OCI-LY1 (cell line): ENCODE measurements around the gene LARP4B.

Experiments used
- H2AFZ ChIP-seq: fragments of 200-600 bp; sonication (generic), shearing (Covaris generic); 2 replicates; pipeline ENCODE4 v1.6.0; 2014; ENCODE audit warnings: antibody characterized with exemption, mild to moderate bottlenecking, low read length
- H3F3A ChIP-seq: fragments of 200-600 bp; sonication (generic), shearing (Covaris generic); 2 replicates; pipeline ENCODE4 v1.6.0; 2014; ENCODE audit warnings: mild to moderate bottlenecking, antibody characterized with exemption, low read length, moderate library complexity; ENCODE audit not compliant: insufficient read depth
- H3K27ac ChIP-seq: fragments of 200-600 bp; sonication (generic); 2 replicates; pipeline ENCODE4 v1.5.1; 2014; ENCODE audit warnings: low read length, mixed run types, mild to moderate bottlenecking, low read depth; ENCODE audit not compliant: poor library complexity, severe bottlenecking
- H3K27me3 ChIP-seq: fragments of 200-600 bp; sonication (generic); 2 replicates; pipeline ENCODE4 v1.6.0; 2014; ENCODE audit warnings: antibody characterized with exemption, mild to moderate bottlenecking, low read length, moderate library complexity; ENCODE audit not compliant: insufficient read depth
- H3K36me3 ChIP-seq: fragments of 200-600 bp; sonication (generic); 2 replicates; pipeline ENCODE4 v1.6.1; 2014; ENCODE audit warnings: mild to moderate bottlenecking, antibody characterized with exemption, low read length, moderate library complexity, mixed read lengths; ENCODE audit not compliant: insufficient read depth
- H3K4me1 ChIP-seq: fragments of 200-600 bp; sonication (generic); 2 replicates; pipeline ENCODE4 v1.5.1; 2014; ENCODE audit warnings: mild to moderate bottlenecking, low read length, moderate library complexity; ENCODE audit not compliant: insufficient read depth, severe bottlenecking
- H3K4me2 ChIP-seq: fragments of 200-600 bp; sonication (generic), shearing (Covaris generic); 2 replicates; pipeline ENCODE4 v1.6.1; 2014; ENCODE audit warnings: low read length
- H3K4me3 ChIP-seq: fragments of 200-600 bp; sonication (generic); 2 replicates; pipeline ENCODE4 v1.5.1; 2014; ENCODE audit warnings: low read length, low read depth, mild to moderate bottlenecking, mixed read lengths; ENCODE audit not compliant: poor library complexity, severe bottlenecking
- H3K79me2 ChIP-seq: fragments of 200-600 bp; shearing (Covaris generic); 2 replicates; pipeline ENCODE4 v1.6.1; 2016; ENCODE audit warnings: mixed run types, low read length, mixed read lengths; ENCODE audit not compliant: insufficient read depth
- H3K9ac ChIP-seq: fragments of 200-600 bp; sonication (generic), shearing (Covaris generic); 2 replicates; pipeline ENCODE4 v1.6.1; 2014; ENCODE audit warnings: mild to moderate bottlenecking, low read length, mixed read lengths
- H3K9me2 ChIP-seq: fragments of 200-600 bp; sonication (generic), shearing (Covaris generic); 2 replicates; pipeline ENCODE4 v1.6.1; 2014; ENCODE audit warnings: low read depth, mild to moderate bottlenecking, low read length, mixed read lengths
- H3K9me3 ChIP-seq: fragments of 200-600 bp; shearing (Covaris generic); 2 replicates; pipeline ENCODE4 v1.6.1; 2014; ENCODE audit warnings: low read length, mixed read lengths
- H4K20me1 ChIP-seq: fragments of 200-600 bp; sonication (generic), shearing (Covaris generic); 2 replicates; pipeline ENCODE4 v1.6.0; 2016; ENCODE audit warnings: mild to moderate bottlenecking, low read length; ENCODE audit not compliant: insufficient read depth
- EZH2 ChIP-seq: fragments of 200-600 bp; sonication (generic), shearing (Covaris generic); IDR thresholded peaks from 2 replicates; pipeline ENCODE4 v1.8.0; 2017; ENCODE audit warnings: borderline replicate concordance, mixed run types, mild to moderate bottlenecking, antibody characterized with exemption, low read length, moderate library complexity, mixed read lengths
- TF ChIP-seq, protein P1 (sequence below): fragments of 200-600 bp; sonication (generic), shearing (Covaris generic); IDR thresholded peaks from 2 replicates; pipeline ENCODE4 v1.5.1; 2017; ENCODE audit warnings: mild to moderate bottlenecking, antibody characterized with exemption, low read length, moderate library complexity, mixed read lengths

Gene LARP4B

DNA sequence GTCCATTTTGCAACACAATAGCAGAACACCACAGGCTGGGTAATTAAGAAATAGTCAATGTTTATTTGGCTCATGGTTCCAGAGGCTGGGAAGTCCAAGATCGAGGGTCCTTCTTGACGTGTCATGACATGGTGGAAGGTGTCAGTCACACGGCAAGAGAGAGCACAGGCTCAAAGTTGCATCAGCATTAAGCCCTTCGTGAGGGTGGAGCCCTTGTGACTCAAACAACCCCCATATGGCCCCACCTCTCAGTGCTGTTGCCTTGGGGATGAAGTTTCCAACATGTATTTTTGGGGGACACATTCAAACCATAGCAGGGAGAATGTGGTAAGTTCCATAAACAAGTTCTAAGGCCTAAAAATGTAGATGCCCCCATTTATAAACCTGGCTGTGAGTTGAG, 32.1 kb upstream of the LARP4B start:
- Histone ChIP-seq H2AFZ (no peak overlapping the region), H3K9me2 (no peaks in the 10 kb centered on the region), H3F3A (no peaks in the 10 kb centered on the region), H3K9ac (no peak overlapping the region), H3K9me3 (no peaks in the 10 kb centered on the region), H3K27me3 (no peaks in the 10 kb centered on the region; the same call in 1 of the 2 replicates), H3K27ac (no peak overlapping the region), H4K20me1 (no peaks in the 10 kb centered on the region), H3K4me1 (no peaks in the 10 kb centered on the region), H3K4me3 (no peak overlapping the region), H3K4me2 (no peak overlapping the region), H3K36me3 (no peaks in the 10 kb centered on the region), H3K79me2 (no peaks in the 10 kb centered on the region)
- TF ChIP-seq EZH2: no peak
- TF ChIP-seq, protein P1, sequence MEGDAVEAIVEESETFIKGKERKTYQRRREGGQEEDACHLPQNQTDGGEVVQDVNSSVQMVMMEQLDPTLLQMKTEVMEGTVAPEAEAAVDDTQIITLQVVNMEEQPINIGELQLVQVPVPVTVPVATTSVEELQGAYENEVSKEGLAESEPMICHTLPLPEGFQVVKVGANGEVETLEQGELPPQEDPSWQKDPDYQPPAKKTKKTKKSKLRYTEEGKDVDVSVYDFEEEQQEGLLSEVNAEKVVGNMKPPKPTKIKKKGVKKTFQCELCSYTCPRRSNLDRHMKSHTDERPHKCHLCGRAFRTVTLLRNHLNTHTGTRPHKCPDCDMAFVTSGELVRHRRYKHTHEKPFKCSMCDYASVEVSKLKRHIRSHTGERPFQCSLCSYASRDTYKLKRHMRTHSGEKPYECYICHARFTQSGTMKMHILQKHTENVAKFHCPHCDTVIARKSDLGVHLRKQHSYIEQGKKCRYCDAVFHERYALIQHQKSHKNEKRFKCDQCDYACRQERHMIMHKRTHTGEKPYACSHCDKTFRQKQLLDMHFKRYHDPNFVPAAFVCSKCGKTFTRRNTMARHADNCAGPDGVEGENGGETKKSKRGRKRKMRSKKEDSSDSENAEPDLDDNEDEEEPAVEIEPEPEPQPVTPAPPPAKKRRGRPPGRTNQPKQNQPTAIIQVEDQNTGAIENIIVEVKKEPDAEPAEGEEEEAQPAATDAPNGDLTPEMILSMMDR: no peak

DNA sequence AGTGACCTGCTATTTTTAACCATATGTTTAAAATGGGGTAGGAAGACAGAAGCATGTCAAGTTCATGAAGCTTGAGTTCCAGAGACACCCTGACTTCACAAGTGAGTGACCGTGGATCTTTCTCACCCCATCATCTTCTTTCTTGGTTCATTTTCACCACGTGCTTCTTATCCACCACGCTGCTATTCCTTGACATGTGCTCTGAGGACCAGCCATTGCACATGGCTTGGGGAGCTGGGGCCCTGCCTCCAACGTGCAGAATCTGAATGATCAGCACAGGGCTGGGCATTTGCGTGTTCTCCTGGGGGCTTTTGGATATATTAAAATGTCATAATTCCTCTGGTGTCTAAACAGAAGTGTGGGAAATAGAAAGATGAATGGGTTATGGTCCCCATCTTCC, 31.7 kb upstream of the LARP4B start:
- Histone ChIP-seq H3K27ac (no peak overlapping the region), H3K27me3 (no peaks in the 10 kb centered on the region; the same call in 1 of the 2 replicates), H2AFZ (no peak overlapping the region), H3K79me2 (no peaks in the 10 kb centered on the region), H3K36me3 (no peaks in the 10 kb centered on the region), H3F3A (no peaks in the 10 kb centered on the region), H3K4me1 (no peaks in the 10 kb centered on the region), H4K20me1 (no peaks in the 10 kb centered on the region), H3K4me3 (no peak overlapping the region), H3K9me3 (no peaks in the 10 kb centered on the region), H3K9me2 (no peaks in the 10 kb centered on the region), H3K4me2 (no peak overlapping the region), H3K9ac (no peak overlapping the region)
- no peak for TF ChIP-seq EZH2
- TF ChIP-seq, protein P1: no peak

DNA sequence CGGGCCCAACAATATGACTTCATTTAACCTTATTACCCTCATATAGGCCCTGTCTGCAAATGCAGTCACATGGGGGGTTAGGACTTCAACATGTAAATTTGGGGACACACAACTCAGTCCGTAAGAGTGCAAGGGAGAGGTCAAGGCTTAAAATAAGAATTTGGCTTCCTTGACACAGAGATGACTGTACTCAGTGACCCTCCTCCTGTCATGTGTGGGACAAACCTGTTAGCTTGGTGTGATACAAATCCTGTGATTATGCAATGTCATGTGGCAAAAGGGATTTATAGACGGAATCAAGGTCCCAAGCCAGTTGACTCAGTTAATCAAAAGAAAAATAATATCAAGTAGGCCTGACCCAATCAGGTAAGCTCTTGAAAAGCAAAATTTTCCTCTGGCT, 30.8 kb upstream of the LARP4B start:
- Histone ChIP-seq H3F3A (no peaks in the 10 kb centered on the region), H3K4me2 (no peak overlapping the region), H3K79me2 (no peaks in the 10 kb centered on the region), H4K20me1 (no peaks in the 10 kb centered on the region), H2AFZ (no peak overlapping the region), H3K27me3 (no peaks in the 10 kb centered on the region; the same call in 1 of the 2 replicates), H3K4me1 (no peaks in the 10 kb centered on the region), H3K9me2 (no peaks in the 10 kb centered on the region), H3K27ac (no peak overlapping the region), H3K36me3 (no peaks in the 10 kb centered on the region), H3K4me3 (no peak overlapping the region), H3K9me3 (no peaks in the 10 kb centered on the region), H3K9ac (no peak overlapping the region)
- TF ChIP-seq EZH2: no peak
- TF ChIP-seq, protein P1: no peak
